Stomach (tissue), 4 donors: ENCODE data around the gene DCANP1.

Source experiments
- POLR2A ChIP-seq, 4 donors: fragments of 450-650 bp; IDR thresholded peaks; one replicate each; pipeline ENCODE4 v1.6.1; 2016; ENCODE audit warnings: antibody characterized with exemption in 4 of 4, control low read depth in 2 of 4, mild to moderate bottlenecking in 1 of 4, moderate library complexity in 1 of 4
- TF ChIP-seq, protein P1 (sequence below), 7 experiments: fragments of 450-650 bp in 4 of 7; fragments of 200-600 bp in 3 of 7; sonication (generic) in 3 of 7; IDR thresholded peaks; one replicate each; pipeline ENCODE4 v1.5.1; 2016 to 2019; ENCODE audit warnings: antibody characterized with exemption in 7 of 7, control low read depth in 2 of 7, mild to moderate bottlenecking in 1 of 7

DNA sequence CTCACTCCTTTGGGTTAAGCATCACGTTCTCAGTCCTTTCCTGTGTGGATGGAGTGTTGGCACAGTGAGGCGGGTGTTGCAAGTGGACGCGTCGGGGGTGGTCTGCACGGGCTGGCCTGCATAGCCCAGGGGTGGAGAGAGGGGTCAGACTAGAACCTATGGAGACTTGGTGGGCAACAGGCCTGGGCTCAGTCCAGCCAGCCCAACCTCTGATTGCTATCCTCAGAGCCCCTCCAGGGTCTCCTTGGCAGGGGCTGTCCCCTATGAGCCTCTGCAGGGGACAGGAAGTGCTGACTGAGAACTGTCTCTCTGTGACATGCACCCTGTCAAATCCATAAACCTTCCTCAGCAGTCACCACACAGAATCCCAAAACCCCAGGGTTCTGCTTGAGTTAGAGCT lies 2.3 kb downstream of the DCANP1 start:
- TF ChIP-seq, protein P1, sequence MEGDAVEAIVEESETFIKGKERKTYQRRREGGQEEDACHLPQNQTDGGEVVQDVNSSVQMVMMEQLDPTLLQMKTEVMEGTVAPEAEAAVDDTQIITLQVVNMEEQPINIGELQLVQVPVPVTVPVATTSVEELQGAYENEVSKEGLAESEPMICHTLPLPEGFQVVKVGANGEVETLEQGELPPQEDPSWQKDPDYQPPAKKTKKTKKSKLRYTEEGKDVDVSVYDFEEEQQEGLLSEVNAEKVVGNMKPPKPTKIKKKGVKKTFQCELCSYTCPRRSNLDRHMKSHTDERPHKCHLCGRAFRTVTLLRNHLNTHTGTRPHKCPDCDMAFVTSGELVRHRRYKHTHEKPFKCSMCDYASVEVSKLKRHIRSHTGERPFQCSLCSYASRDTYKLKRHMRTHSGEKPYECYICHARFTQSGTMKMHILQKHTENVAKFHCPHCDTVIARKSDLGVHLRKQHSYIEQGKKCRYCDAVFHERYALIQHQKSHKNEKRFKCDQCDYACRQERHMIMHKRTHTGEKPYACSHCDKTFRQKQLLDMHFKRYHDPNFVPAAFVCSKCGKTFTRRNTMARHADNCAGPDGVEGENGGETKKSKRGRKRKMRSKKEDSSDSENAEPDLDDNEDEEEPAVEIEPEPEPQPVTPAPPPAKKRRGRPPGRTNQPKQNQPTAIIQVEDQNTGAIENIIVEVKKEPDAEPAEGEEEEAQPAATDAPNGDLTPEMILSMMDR (IDR thresholded peaks at IDR 0.05), result no peak
- no peak for TF ChIP-seq POLR2A (IDR thresholded peaks at IDR 0.05)
